ENCODE data around the gene KATNAL1. TPM values are rescaled to one million over a fixed set of nuclear protein-coding genes. Genes with fewer than 3 reads are reported as not detected.

Gene KATNAL1
- total RNA-seq, 1 experiment from 2014 or later = 6.1 TPM

- Mint-ChIP-seq H3K27ac (ENCODE audit: low read depth, unreplicated experiment) (no peak overlapping the region), H3K9me3 (ENCODE audit: unreplicated experiment) (no peaks in the 10 kb centered on the region), H3K27me3 (ENCODE audit: insufficient read depth, unreplicated experiment) (no peaks in the 10 kb centered on the region), H3K36me3 (ENCODE audit: insufficient read depth, unreplicated experiment) (no peaks in the 10 kb centered on the region), H3K4me1 (ENCODE audit: insufficient read depth, unreplicated experiment) (peaks cover 4% of the 10 kb centered on the region), H3K4me3 (ENCODE audit: unreplicated experiment) (no peak overlapping the region)
- no peak for DNase-seq (ENCODE audit: unreplicated experiment)
- TF ChIP-seq CTCF (IDR thresholded peaks at IDR 0.05; ENCODE audit: unreplicated experiment) = no peak
- no TSS peak for BruUV-seq (replicated peaks)
- ChIA-PET POLR2A (no interaction called here), CTCF (no interaction called here)
- intact Hi-C loops (cut with micrococcal nuclease) = no loop called here
Observed at GRCh38 chr13:30332456-30333143, 25.2 kb upstream of the KATNAL1 start.

GRCh38 chr13:30331331-30331771 lies 24.0 kb upstream of the KATNAL1 start:
- H3K4me1 Mint-ChIP-seq (ENCODE audit: insufficient read depth, unreplicated experiment) = peaks cover 4% of the 10 kb centered on the region
- no peaks in the 10 kb centered on the region for H3K27me3 Mint-ChIP-seq (ENCODE audit: insufficient read depth, unreplicated experiment)
- ChIA-PET POLR2A (no interaction called here), CTCF (interaction anchor here (0.7 kb wide), 2 partner anchors 9 to 198 kb away, joined by 3 to 4 read pairs; no protein-coding TSS in a partner anchor)
- no peak for TF ChIP-seq CTCF (IDR thresholded peaks at IDR 0.05; ENCODE audit: unreplicated experiment)
- no peak for DNase-seq (ENCODE audit: unreplicated experiment)
- intact Hi-C loops (cut with micrococcal nuclease) = no loop called here
- no peak overlapping the region for H3K4me3 Mint-ChIP-seq (ENCODE audit: unreplicated experiment)
- H3K36me3 Mint-ChIP-seq (ENCODE audit: insufficient read depth, unreplicated experiment) = no peaks in the 10 kb centered on the region
- H3K27ac Mint-ChIP-seq (ENCODE audit: low read depth, unreplicated experiment) = no peak overlapping the region
- no TSS peak for BruUV-seq (replicated peaks)
- no peaks in the 10 kb centered on the region for H3K9me3 Mint-ChIP-seq (ENCODE audit: unreplicated experiment)

GRCh38 chr13:30329009-30329585 lies 21.7 kb upstream of the KATNAL1 start:
- intact Hi-C loops (cut with micrococcal nuclease) = no loop called here
- Mint-ChIP-seq H3K36me3 (ENCODE audit: insufficient read depth, unreplicated experiment) (no peaks in the 10 kb centered on the region), H3K4me1 (ENCODE audit: insufficient read depth, unreplicated experiment) (peaks cover 4% of the 10 kb centered on the region), H3K4me3 (ENCODE audit: unreplicated experiment) (no peak overlapping the region), H3K27ac (ENCODE audit: low read depth, unreplicated experiment) (no peak overlapping the region), H3K27me3 (ENCODE audit: insufficient read depth, unreplicated experiment) (no peaks in the 10 kb centered on the region), H3K9me3 (ENCODE audit: unreplicated experiment) (no peaks in the 10 kb centered on the region)
- no peak for DNase-seq (ENCODE audit: unreplicated experiment)
- CTCF ChIA-PET = no interaction called here
- no peak for TF ChIP-seq CTCF (IDR thresholded peaks at IDR 0.05; ENCODE audit: unreplicated experiment)
- POLR2A ChIA-PET = no interaction called here
- BruUV-seq (replicated peaks) = no TSS peak

- H3K36me3 Mint-ChIP-seq (ENCODE audit: insufficient read depth, unreplicated experiment) = no peaks in the 10 kb centered on the region
- no peaks in the 10 kb centered on the region for H3K9me3 Mint-ChIP-seq (ENCODE audit: unreplicated experiment)
- no TSS peak for BruUV-seq (replicated peaks)
- H3K27me3 Mint-ChIP-seq (ENCODE audit: insufficient read depth, unreplicated experiment) = no peaks in the 10 kb centered on the region
- no peak for TF ChIP-seq CTCF (IDR thresholded peaks at IDR 0.05; ENCODE audit: unreplicated experiment)
- ChIA-PET CTCF (interaction anchor here (0.5 kb wide), 1 partner anchor 22 kb away, joined by 3 read pairs; no protein-coding TSS in a partner anchor), POLR2A (interaction anchor here (0.5 to 1.1 kb wide), 3 partner anchors 9 to 35 kb away, joined by 3 to 5 read pairs (median 3); partner anchors contain the start of gene KATNAL1)
- intact Hi-C loops (cut with micrococcal nuclease) = no loop called here
- H3K4me3 Mint-ChIP-seq (ENCODE audit: unreplicated experiment) = no peak overlapping the region
- peaks cover 4% of the 10 kb centered on the region for H3K4me1 Mint-ChIP-seq (ENCODE audit: insufficient read depth, unreplicated experiment)
- no peak overlapping the region for H3K27ac Mint-ChIP-seq (ENCODE audit: low read depth, unreplicated experiment)
- DNase-seq (ENCODE audit: unreplicated experiment) = no peak
Observed at GRCh38 chr13:30325668-30326067, 18.3 kb upstream of the KATNAL1 start.
